Mucosa of rectum (tissue), 2 donors: ENCODE results near the gene NAV1.

Experiments
- H3K27ac ChIP-seq, 2 donors: one replicate each; pipeline ENCODE4 v1.7.0; 2013; ENCODE audit warnings: inconsistent platforms in 2 of 2, low read depth in 2 of 2, low read length in 2 of 2
- H3K27me3 ChIP-seq, 2 donors: one replicate each; pipeline ENCODE4 v1.7.0; 2013; ENCODE audit warnings: low read length in 2 of 2; ENCODE audit not compliant: control insufficient read depth in 2 of 2, insufficient read depth in 2 of 2
- H3K36me3 ChIP-seq, 2 donors: one replicate each; pipeline ENCODE4 v1.7.0; 2013; ENCODE audit warnings: low read length in 2 of 2; ENCODE audit not compliant: control insufficient read depth in 2 of 2, insufficient read depth in 2 of 2
- H3K4me1 ChIP-seq, 2 donors: one replicate each; pipeline ENCODE4 v1.7.0; 2013; ENCODE audit warnings: low read length in 2 of 2, mild to moderate bottlenecking in 1 of 2; ENCODE audit not compliant: control insufficient read depth in 2 of 2, insufficient read depth in 2 of 2
- H3K4me3 ChIP-seq, 2 donors: one replicate each; pipeline ENCODE4 v1.7.0; 2013; ENCODE audit warnings: low read length in 2 of 2
- H3K9ac ChIP-seq, 2 donors: one replicate each; pipeline ENCODE4 v1.7.0; 2013; ENCODE audit warnings: low read length in 2 of 2, low read depth in 1 of 2, mild to moderate bottlenecking in 1 of 2
- H3K9me3 ChIP-seq, 2 donors: one replicate each; pipeline ENCODE4 v1.7.0; 2013; ENCODE audit warnings: low read length in 2 of 2; ENCODE audit not compliant: control insufficient read depth in 2 of 2
- donor health status: healthy.
- donor health status: Normal muscosa, but diverticular disease.

The NAV1 gene

DNA sequence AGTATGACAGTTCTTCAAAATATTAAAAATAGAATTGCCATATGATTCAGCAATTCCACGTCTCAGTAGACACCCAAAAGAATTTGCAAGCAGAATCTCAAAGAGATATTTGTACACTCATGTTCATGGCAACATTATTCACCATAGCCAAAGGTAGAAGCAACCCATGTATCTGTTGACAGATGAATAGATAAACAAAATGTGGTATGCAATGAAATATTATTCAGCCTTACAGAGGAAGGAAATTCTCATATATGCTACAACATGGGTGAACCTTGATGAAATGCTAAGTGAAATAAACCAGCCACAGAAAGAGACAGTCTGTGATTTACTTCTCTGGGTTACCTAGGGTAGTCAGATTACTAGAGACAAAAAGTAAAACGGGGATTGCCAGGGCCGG, 47.0 kb downstream of the NAV1 start:
- Histone ChIP-seq H3K4me1 (peaks cover 5% of the 10 kb centered on the region in 2 donors), H3K27me3 (no peaks in the 10 kb centered on the region), H3K4me3 (no peak overlapping the region), H3K36me3 (no peaks in the 10 kb centered on the region), H3K27ac (no peak overlapping the region), H3K9ac (no peak overlapping the region), H3K9me3 (no peaks in the 10 kb centered on the region)

GRCh38 chr1:201586806-201587205, 47.9 kb downstream of the NAV1 start:
- no peaks in the 10 kb centered on the region for H3K36me3 ChIP-seq
- H3K27ac ChIP-seq, result no peak overlapping the region
- no peaks in the 10 kb centered on the region for H3K27me3 ChIP-seq
- H3K4me1 ChIP-seq, result peaks cover 5% of the 10 kb centered on the region in 2 donors
- H3K9me3 ChIP-seq, result no peaks in the 10 kb centered on the region
- no peak overlapping the region for H3K4me3 ChIP-seq
- no peak overlapping the region for H3K9ac ChIP-seq

DNA sequence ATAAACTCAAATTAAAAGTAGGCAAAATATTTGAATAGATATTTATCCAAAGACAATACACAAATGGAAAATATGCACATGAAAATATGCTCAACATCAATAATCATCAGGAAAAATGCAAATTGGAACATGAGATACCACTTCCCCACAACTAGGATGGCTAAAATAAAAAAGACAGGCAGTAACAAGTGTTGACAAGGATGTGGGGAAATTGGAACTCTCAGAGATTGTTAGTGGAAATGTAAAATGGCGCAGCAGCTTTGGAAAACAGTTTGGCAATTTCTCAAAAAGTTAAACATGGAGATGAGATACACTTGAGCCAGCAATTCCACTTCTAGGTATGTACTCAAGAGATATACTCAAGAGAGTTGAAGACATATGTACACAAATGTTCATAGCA, 48.8 kb downstream of the NAV1 start:
- H3K4me3 ChIP-seq, result no peak overlapping the region
- H3K27ac ChIP-seq, result no peak overlapping the region
- H3K4me1 ChIP-seq, result peaks cover 2 to 5% of the 10 kb centered on the region in 2 donors
- H3K27me3 ChIP-seq, result no peaks in the 10 kb centered on the region
- H3K9me3 ChIP-seq, result no peaks in the 10 kb centered on the region
- no peaks in the 10 kb centered on the region for H3K36me3 ChIP-seq
- no peak overlapping the region for H3K9ac ChIP-seq
